Osteocyte (in vitro differentiated cells): ENCODE data around the gene KCNK3. TPM values are rescaled to one million over a fixed set of nuclear protein-coding genes. Genes with fewer than 3 reads are reported as not detected.
A peak's percentile ranks its signal among the peaks of the same experiment; 100 is the strongest.

Experiments
- DNase-seq: peaks from one replicate; pipeline ENCODE4 v3.0.0; 2021; ENCODE audit warnings: mixed read lengths; ENCODE audit not compliant: unreplicated experiment; ENCODE audit errors: extremely low spot score
- H3K27ac Mint-ChIP-seq: one replicate; pipeline ENCODE4 v1.8.0; 2021; ENCODE audit warnings: mild to moderate bottlenecking, mixed read lengths; ENCODE audit not compliant: unreplicated experiment
- H3K27me3 Mint-ChIP-seq: one replicate; pipeline ENCODE4 v1.8.0; 2021; ENCODE audit warnings: mixed read lengths; ENCODE audit not compliant: unreplicated experiment
- H3K36me3 Mint-ChIP-seq: one replicate; pipeline ENCODE4 v1.8.0; 2021; ENCODE audit warnings: mixed read lengths; ENCODE audit not compliant: unreplicated experiment
- H3K4me1 Mint-ChIP-seq: one replicate; pipeline ENCODE4 v1.8.0; 2021; ENCODE audit warnings: mixed read lengths; ENCODE audit not compliant: unreplicated experiment
- H3K4me3 Mint-ChIP-seq: one replicate; pipeline ENCODE4 v1.8.0; 2021; ENCODE audit warnings: mild to moderate bottlenecking, moderate library complexity, mixed read lengths; ENCODE audit not compliant: unreplicated experiment
- H3K9me3 Mint-ChIP-seq: one replicate; pipeline ENCODE4 v1.8.0; 2021; ENCODE audit warnings: mixed read lengths; ENCODE audit not compliant: unreplicated experiment
- total RNA-seq: library from RNA; stranded (reverse); gene quantifications from 2 replicates; pipeline ENCODE4 v1.2.1, GENCODE V29; 2021
- TF ChIP-seq, protein P1 (sequence below): fragments of 200-600 bp; sonication (generic); IDR thresholded peaks from 2 replicates; pipeline ENCODE4 v1.5.0; 2021; ENCODE audit warnings: antibody characterized with exemption, mild to moderate bottlenecking, moderate library complexity

The KCNK3 gene
- total RNA-seq, 1 donor from 2014 or later: 8.5 TPM

GRCh38 chr2:26718949-26719686 lies 26.6 kb downstream of the KCNK3 start:
- no peak for DNase-seq
- Mint-ChIP-seq H3K9me3 (no peaks in the 10 kb centered on the region), H3K27ac (no peak overlapping the region), H3K4me3 (no peak overlapping the region), H3K36me3 (no peaks in the 10 kb centered on the region), H3K27me3 (no peaks in the 10 kb centered on the region), H3K4me1 (peaks cover 42% of the 10 kb centered on the region)
- TF ChIP-seq, protein P1, sequence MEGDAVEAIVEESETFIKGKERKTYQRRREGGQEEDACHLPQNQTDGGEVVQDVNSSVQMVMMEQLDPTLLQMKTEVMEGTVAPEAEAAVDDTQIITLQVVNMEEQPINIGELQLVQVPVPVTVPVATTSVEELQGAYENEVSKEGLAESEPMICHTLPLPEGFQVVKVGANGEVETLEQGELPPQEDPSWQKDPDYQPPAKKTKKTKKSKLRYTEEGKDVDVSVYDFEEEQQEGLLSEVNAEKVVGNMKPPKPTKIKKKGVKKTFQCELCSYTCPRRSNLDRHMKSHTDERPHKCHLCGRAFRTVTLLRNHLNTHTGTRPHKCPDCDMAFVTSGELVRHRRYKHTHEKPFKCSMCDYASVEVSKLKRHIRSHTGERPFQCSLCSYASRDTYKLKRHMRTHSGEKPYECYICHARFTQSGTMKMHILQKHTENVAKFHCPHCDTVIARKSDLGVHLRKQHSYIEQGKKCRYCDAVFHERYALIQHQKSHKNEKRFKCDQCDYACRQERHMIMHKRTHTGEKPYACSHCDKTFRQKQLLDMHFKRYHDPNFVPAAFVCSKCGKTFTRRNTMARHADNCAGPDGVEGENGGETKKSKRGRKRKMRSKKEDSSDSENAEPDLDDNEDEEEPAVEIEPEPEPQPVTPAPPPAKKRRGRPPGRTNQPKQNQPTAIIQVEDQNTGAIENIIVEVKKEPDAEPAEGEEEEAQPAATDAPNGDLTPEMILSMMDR: no peak

DNA sequence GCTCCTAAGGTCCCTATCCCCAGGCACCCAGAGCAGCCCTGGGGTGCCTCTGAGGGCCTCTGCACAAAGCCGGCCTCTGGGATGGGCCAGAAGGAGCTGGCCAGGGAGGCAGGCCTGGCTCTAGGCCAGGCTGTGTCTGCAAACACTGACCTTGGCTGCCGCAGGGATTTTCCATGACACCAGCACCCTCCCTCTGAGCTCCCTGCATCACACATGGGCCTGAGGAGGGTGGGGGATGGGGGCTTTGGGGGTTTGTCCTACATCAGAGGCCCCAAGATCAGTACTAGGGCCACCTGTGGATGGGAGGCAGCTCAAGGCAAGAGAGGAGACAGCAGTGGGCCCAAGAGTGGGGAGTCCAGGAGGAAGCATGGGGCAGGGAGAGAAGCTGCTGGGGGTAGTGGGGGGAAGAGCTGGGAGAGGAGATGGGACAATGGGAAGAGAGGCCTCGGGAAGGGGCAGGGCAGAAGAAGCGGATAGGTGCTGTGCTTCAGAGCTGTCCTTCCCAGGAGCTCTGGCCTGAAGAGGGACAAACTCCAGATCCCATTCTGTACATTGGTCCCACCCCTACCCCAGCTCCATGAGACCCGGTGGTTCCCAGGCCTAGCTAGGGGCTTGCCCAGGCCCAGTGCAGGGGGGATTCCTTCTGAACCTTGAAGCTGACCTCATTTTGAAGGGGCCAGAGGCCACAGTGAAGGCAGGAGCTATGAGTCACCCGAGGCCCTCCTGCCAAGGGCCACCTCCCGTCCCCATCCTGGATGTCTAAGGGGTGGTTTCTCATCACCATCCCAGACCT lies 28.0 kb downstream of the KCNK3 start:
- Mint-ChIP-seq H3K27me3 (no peaks in the 10 kb centered on the region), H3K27ac (peak overlapping the region; percentile 84), H3K4me1 (peaks cover 55% of the 10 kb centered on the region), H3K4me3 (no peak overlapping the region), H3K36me3 (no peaks in the 10 kb centered on the region), H3K9me3 (no peaks in the 10 kb centered on the region)
- peak; percentile 89 for DNase-seq
- TF ChIP-seq, protein P1: no peak

DNA sequence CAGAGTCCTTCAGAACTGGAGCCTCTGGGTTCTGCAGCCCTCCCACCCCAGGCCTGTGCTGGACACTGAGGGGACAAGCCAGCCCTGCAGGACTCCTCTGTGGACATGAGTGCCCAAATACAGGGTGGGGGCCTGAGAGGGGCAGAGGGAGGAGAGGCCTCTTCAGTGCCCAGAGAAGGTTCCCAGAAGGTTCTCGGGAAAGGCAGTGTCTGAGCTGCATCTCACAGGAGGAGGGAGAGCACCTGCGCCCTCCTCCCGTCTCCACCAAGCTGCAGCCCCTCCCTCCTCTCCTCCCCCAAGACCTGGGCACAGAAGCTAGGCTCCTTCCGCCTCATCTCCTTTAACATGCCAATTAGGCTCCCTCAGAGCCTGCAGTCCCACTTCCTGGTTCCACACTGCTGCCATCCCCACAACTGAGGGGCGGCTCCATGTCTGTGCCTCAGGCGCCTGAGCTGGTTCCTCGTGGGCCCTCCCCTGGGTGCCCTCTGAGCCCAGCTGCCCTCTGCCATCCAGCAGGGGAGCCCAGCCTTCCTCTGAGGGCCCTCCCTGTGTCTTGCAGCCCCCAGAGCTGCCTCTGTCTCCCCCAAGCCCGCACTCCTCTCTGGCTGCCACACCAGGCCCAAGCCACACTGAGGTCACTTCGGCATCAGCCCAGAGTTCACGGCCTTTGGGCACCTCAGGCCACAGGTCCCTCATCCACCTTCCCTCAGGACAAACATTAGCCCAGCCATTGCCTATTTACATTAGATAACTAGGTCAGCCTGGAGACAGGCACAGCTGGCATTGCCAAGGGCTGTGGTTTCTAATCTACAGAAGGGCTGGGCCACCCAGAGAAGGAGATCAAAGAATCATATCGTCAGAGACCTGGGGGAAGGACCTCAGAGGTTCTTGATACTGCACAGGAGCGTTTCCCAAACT lies 28.9 kb downstream of the KCNK3 start:
- H3K4me3 Mint-ChIP-seq: no peak overlapping the region
- DNase-seq: no peak
- peak overlapping the region; percentile 84 for H3K27ac Mint-ChIP-seq
- no peaks in the 10 kb centered on the region for H3K36me3 Mint-ChIP-seq
- no peaks in the 10 kb centered on the region for H3K27me3 Mint-ChIP-seq
- peaks cover 55% of the 10 kb centered on the region for H3K4me1 Mint-ChIP-seq
- H3K9me3 Mint-ChIP-seq: no peaks in the 10 kb centered on the region
- TF ChIP-seq, protein P1: no peak

DNA sequence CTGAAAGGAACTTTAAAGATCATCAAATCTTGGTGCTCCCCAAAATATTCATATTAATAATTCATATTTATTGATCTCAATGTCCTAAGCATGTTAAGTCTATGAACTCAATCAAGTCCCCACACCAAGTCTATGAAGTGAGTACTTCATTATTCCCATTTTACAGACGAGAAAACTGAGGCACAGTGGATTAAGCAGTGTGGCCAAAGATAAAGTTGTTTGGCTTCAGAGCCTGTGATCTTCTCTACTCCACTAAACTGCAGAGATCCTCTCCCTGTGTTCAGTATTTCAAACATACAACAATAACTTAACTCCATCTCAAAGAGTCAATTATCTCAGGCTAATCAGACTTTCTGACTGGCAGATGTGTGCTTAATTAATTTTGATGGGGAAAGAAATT lies 29.8 kb downstream of the KCNK3 start:
- TF ChIP-seq, protein P1: no peak
- H3K4me3 Mint-ChIP-seq: no peak overlapping the region
- H3K27ac Mint-ChIP-seq: no peak overlapping the region
- H3K9me3 Mint-ChIP-seq: no peaks in the 10 kb centered on the region
- no peak for DNase-seq
- H3K27me3 Mint-ChIP-seq: no peaks in the 10 kb centered on the region
- H3K4me1 Mint-ChIP-seq: peaks cover 55% of the 10 kb centered on the region
- H3K36me3 Mint-ChIP-seq: no peaks in the 10 kb centered on the region
